ENCODE measurements around the gene PDE6B. TPM values are rescaled to one million over a fixed set of nuclear protein-coding genes. Genes with fewer than 3 reads are reported as not detected.

Gene PDE6B
- total RNA-seq, 2 donors from 2014 or later = 14.0 to 18.9 TPM

- H3K9me3 Mint-ChIP-seq = no peaks in the 10 kb centered on the region
These were observed 81.6 kb downstream of the PDE6B start for GRCh38 chr4:706834-707598.

GRCh38 chr4:707929-708630 lies 82.7 kb downstream of the PDE6B start:
- H3K36me3 Mint-ChIP-seq (ENCODE audit: insufficient read depth in 2 of 2) = no peaks in the 10 kb centered on the region
- no peak for DNase-seq
- no peaks in the 10 kb centered on the region for H3K27me3 Mint-ChIP-seq (ENCODE audit: low read depth)
- no peak overlapping the region for H3K4me3 Mint-ChIP-seq
- H3K4me1 Mint-ChIP-seq (ENCODE audit: low read depth) = peaks cover 21% of the 10 kb centered on the region
- no peaks in the 10 kb centered on the region for H3K9me3 Mint-ChIP-seq
- no peak overlapping the region for H3K27ac Mint-ChIP-seq
- ATAC-seq (replicated peaks in 1 of 2) = no peak

More at GRCh38 chr4:706834-707598, 81.6 kb downstream of the PDE6B start:
- H3K36me3 Mint-ChIP-seq (ENCODE audit: insufficient read depth in 2 of 2) = no peaks in the 10 kb centered on the region
- H3K27me3 Mint-ChIP-seq (ENCODE audit: low read depth) = no peaks in the 10 kb centered on the region
- peak overlapping the region; percentile 19 to 50 for H3K4me3 Mint-ChIP-seq
- H3K27ac Mint-ChIP-seq = no peak overlapping the region
- ATAC-seq (replicated peaks in 1 of 2) (no peak), DNase-seq (no peak)
- peaks cover 21% of the 10 kb centered on the region for H3K4me1 Mint-ChIP-seq (ENCODE audit: low read depth)

- H3K4me3 Mint-ChIP-seq = no peak overlapping the region
- H3K9me3 Mint-ChIP-seq = no peaks in the 10 kb centered on the region
- H3K36me3 Mint-ChIP-seq (ENCODE audit: insufficient read depth in 2 of 2) = no peaks in the 10 kb centered on the region
- no peaks in the 10 kb centered on the region for H3K27me3 Mint-ChIP-seq (ENCODE audit: low read depth)
- DNase-seq = no peak
- ATAC-seq (replicated peaks in 1 of 2) = no peak
- no peak overlapping the region for H3K27ac Mint-ChIP-seq
- peaks cover 21% of the 10 kb centered on the region for H3K4me1 Mint-ChIP-seq (ENCODE audit: low read depth)
These were observed 83.2 kb downstream of the PDE6B start for GRCh38 chr4:708631-708933.

GRCh38 chr4:709348-709747 lies 84.0 kb downstream of the PDE6B start:
- ATAC-seq (replicated peaks in 1 of 2) = no peak
- Mint-ChIP-seq H3K4me3 (peak overlapping the region in 1 of 2 donors; percentile 3), H3K27ac (no peak overlapping the region), H3K27me3 (ENCODE audit: low read depth) (no peaks in the 10 kb centered on the region), H3K36me3 (ENCODE audit: insufficient read depth in 2 of 2) (no peaks in the 10 kb centered on the region), H3K9me3 (no peaks in the 10 kb centered on the region), H3K4me1 (ENCODE audit: low read depth) (peaks cover 21% of the 10 kb centered on the region)
- DNase-seq = no peak

GRCh38 chr4:710116-710515 lies 84.7 kb downstream of the PDE6B start:
- ATAC-seq (replicated peaks in 1 of 2) (no peak), DNase-seq (no peak)
- H3K4me1 Mint-ChIP-seq (ENCODE audit: low read depth) = peaks cover 21% of the 10 kb centered on the region
- no peaks in the 10 kb centered on the region for H3K36me3 Mint-ChIP-seq (ENCODE audit: insufficient read depth in 2 of 2)
- H3K27ac Mint-ChIP-seq = no peak overlapping the region
- no peaks in the 10 kb centered on the region for H3K27me3 Mint-ChIP-seq (ENCODE audit: low read depth)
- H3K4me3 Mint-ChIP-seq = no peak overlapping the region
- H3K9me3 Mint-ChIP-seq = no peaks in the 10 kb centered on the region

GRCh38 chr4:710916-711315 lies 85.5 kb downstream of the PDE6B start:
- ATAC-seq (replicated peaks in 1 of 2) = no peak
- H3K36me3 Mint-ChIP-seq (ENCODE audit: insufficient read depth in 2 of 2) = no peaks in the 10 kb centered on the region
- no peaks in the 10 kb centered on the region for H3K9me3 Mint-ChIP-seq
- no peaks in the 10 kb centered on the region for H3K27me3 Mint-ChIP-seq (ENCODE audit: low read depth)
- DNase-seq = no peak
- no peak overlapping the region for H3K27ac Mint-ChIP-seq
- peaks cover 17% of the 10 kb centered on the region for H3K4me1 Mint-ChIP-seq (ENCODE audit: low read depth)
- H3K4me3 Mint-ChIP-seq = no peak overlapping the region

GRCh38 chr4:712093-712492 lies 86.7 kb downstream of the PDE6B start:
- Mint-ChIP-seq H3K27ac (no peak overlapping the region), H3K36me3 (ENCODE audit: insufficient read depth in 2 of 2) (no peaks in the 10 kb centered on the region), H3K9me3 (no peaks in the 10 kb centered on the region), H3K27me3 (ENCODE audit: low read depth) (no peaks in the 10 kb centered on the region), H3K4me3 (no peak overlapping the region), H3K4me1 (ENCODE audit: low read depth) (peaks cover 17% of the 10 kb centered on the region)
- no peak for ATAC-seq (replicated peaks in 1 of 2)
- no peak for DNase-seq

GRCh38 chr4:712916-713632 lies 87.7 kb downstream of the PDE6B start:
- Mint-ChIP-seq H3K4me1 (ENCODE audit: low read depth) (peaks cover 17% of the 10 kb centered on the region), H3K4me3 (no peak overlapping the region), H3K27ac (no peak overlapping the region), H3K27me3 (ENCODE audit: low read depth) (no peaks in the 10 kb centered on the region), H3K36me3 (ENCODE audit: insufficient read depth in 2 of 2) (no peaks in the 10 kb centered on the region), H3K9me3 (no peaks in the 10 kb centered on the region)
- DNase-seq (no peak), ATAC-seq (replicated peaks in 1 of 2) (no peak)

- Mint-ChIP-seq H3K9me3 (no peaks in the 10 kb centered on the region), H3K36me3 (ENCODE audit: insufficient read depth in 2 of 2) (no peaks in the 10 kb centered on the region), H3K4me3 (no peak overlapping the region), H3K27me3 (ENCODE audit: low read depth) (no peaks in the 10 kb centered on the region), H3K4me1 (ENCODE audit: low read depth) (peaks cover 11% of the 10 kb centered on the region), H3K27ac (no peak overlapping the region)
- DNase-seq (no peak), ATAC-seq (replicated peaks in 1 of 2) (no peak)
These were observed 88.7 kb downstream of the PDE6B start for GRCh38 chr4:714087-714486.

- no peak overlapping the region for H3K27ac Mint-ChIP-seq
- no peak overlapping the region for H3K4me3 Mint-ChIP-seq
- H3K27me3 Mint-ChIP-seq (ENCODE audit: low read depth) = no peaks in the 10 kb centered on the region
- DNase-seq (no peak), ATAC-seq (replicated peaks in 1 of 2) (no peak)
- H3K4me1 Mint-ChIP-seq (ENCODE audit: low read depth) = no peaks in the 10 kb centered on the region
- H3K9me3 Mint-ChIP-seq = no peaks in the 10 kb centered on the region
- H3K36me3 Mint-ChIP-seq (ENCODE audit: insufficient read depth in 2 of 2) = peaks cover 4 to 10% of the 10 kb centered on the region in 2 donors
These were observed 92.4 kb downstream of the PDE6B start for GRCh38 chr4:717601-718320.

- H3K27ac Mint-ChIP-seq = no peak overlapping the region
- H3K36me3 Mint-ChIP-seq (ENCODE audit: insufficient read depth in 2 of 2) = peaks cover 8 to 16% of the 10 kb centered on the region in 2 donors
- H3K4me1 Mint-ChIP-seq (ENCODE audit: low read depth) = no peaks in the 10 kb centered on the region
- DNase-seq (no peak), ATAC-seq (replicated peaks in 1 of 2) (no peak)
- no peak overlapping the region for H3K4me3 Mint-ChIP-seq
- peaks cover 0 to 2% of the 10 kb centered on the region in 2 donors for H3K9me3 Mint-ChIP-seq
- no peaks in the 10 kb centered on the region for H3K27me3 Mint-ChIP-seq (ENCODE audit: low read depth)
These were observed 93.1 kb downstream of the PDE6B start for GRCh38 chr4:718460-718859.

Measured in activated T-cell treated with anti-CD3 and anti-CD28 coated beads, Interleukin-2, amount 50 U/mL, for 72 hours (primary cell).